AG08395 (cell line): Measurements from ENCODE around the gene C1orf56.

Experiments
- DNase-seq: peaks from one replicate; pipeline ENCODE4 v3.0.0; 2012; ENCODE audit warnings: mixed read lengths, low spot score

The C1orf56 gene

GRCh38 chr1:151026460-151026859 is 21.1 kb upstream of the C1orf56 start:
- DNase-seq, result no peak

GRCh38 chr1:151032164-151032563 is 15.4 kb upstream of the C1orf56 start:
- no peak for DNase-seq

GRCh38 chr1:151035167-151035566 is 12.4 kb upstream of the C1orf56 start:
- DNase-seq, result no peak

- no peak for DNase-seq
Observed at GRCh38 chr1:151036356-151036755, 11.2 kb upstream of the C1orf56 start, which contains the start of gene BNIPL. Gene BNIPL, plus strand, starts transcription at chr1:151036586. Its CDS starts 140 bp downstream, at chr1:151036726.

- no peak for DNase-seq
Observed at GRCh38 chr1:151037032-151037431, 10.5 kb upstream of the C1orf56 start.

- DNase-seq, result no peak
Observed at GRCh38 chr1:151039521-151039920, 8.0 kb upstream of the C1orf56 start.

- no peak for DNase-seq
Observed at GRCh38 chr1:151043163-151043562, 4.4 kb upstream of the C1orf56 start.

- peak; percentile 73 for DNase-seq
Observed at GRCh38 chr1:151047925-151048644, 534 bp downstream of the C1orf56 start.

GRCh38 chr1:151048645-151049032 is 1.1 kb downstream of the C1orf56 start:
- no peak for DNase-seq

GRCh38 chr1:151049458-151049857 is 1.9 kb downstream of the C1orf56 start:
- no peak for DNase-seq

- DNase-seq, result no peak
Observed at GRCh38 chr1:151050051-151050688, 2.6 kb downstream of the C1orf56 start.

- no peak for DNase-seq
Observed at GRCh38 chr1:151051356-151052009, 3.9 kb downstream of the C1orf56 start.

- DNase-seq, result no peak
Observed at GRCh38 chr1:151054971-151055547, 7.5 kb downstream of the C1orf56 start.

GRCh38 chr1:151055581-151055980 is 8.0 kb downstream of the C1orf56 start:
- no peak for DNase-seq

GRCh38 chr1:151056149-151056548 is 8.6 kb downstream of the C1orf56 start:
- no peak for DNase-seq

GRCh38 chr1:151058692-151059091 is 11.1 kb downstream of the C1orf56 start:
- peak; percentile 4 for DNase-seq

GRCh38 chr1:151059109-151060006 is 11.8 kb downstream of the C1orf56 start, which contains the start of gene CDC42SE1:
Gene CDC42SE1, minus strand, starts transcription at chr1:151059622. Its CDS starts 3,892 bp downstream, at chr1:151055730.
- peak; percentile 85 for DNase-seq

- DNase-seq, result peak; percentile 57
Observed at GRCh38 chr1:151060007-151060656, 12.6 kb downstream of the C1orf56 start, which contains the start of gene MLLT11. Gene MLLT11, plus strand, starts transcription at chr1:151060397. Its CDS starts 6,828 bp downstream, at chr1:151067225.

- DNase-seq, result no peak
Observed at GRCh38 chr1:151060657-151061421, 13.3 kb downstream of the C1orf56 start.

GRCh38 chr1:151061704-151062103 is 14.2 kb downstream of the C1orf56 start:
- DNase-seq, result no peak
